Esophagus muscularis mucosa (tissue), 4 donors: ENCODE results near the gene ARID1B. TPM values are rescaled to one million over a fixed set of nuclear protein-coding genes. Genes with fewer than 3 reads are reported as not detected.

ENCODE experiments used
- DNase-seq: peaks from one replicate; pipeline ENCODE4 v3.0.0-alpha.2; 2017; ENCODE audit errors: extremely low spot score
- H3K27ac ChIP-seq, 4 donors: fragments of 200-600 bp; sonication (generic); replicated peaks in 1 of 4; 1 replicate in 3 of 4; 2 replicates in 1 of 4; pipeline ENCODE4 v1.5.1; 2016 to 2019; ENCODE audit warnings: mild to moderate bottlenecking in 1 of 4
- H3K27me3 ChIP-seq, 4 donors: fragments of 200-600 bp; sonication (generic); one replicate each; pipeline versions ENCODE4 v1.5.1 to v1.6.0; 2016 to 2019
- H3K36me3 ChIP-seq, 4 donors: fragments of 200-600 bp; sonication (generic); one replicate each; pipeline ENCODE4 v1.5.1; 2016 to 2019
- H3K4me1 ChIP-seq, 4 donors: fragments of 200-600 bp; sonication (generic); one replicate each; pipeline ENCODE4 v1.5.1; 2016 to 2019
- H3K4me3 ChIP-seq, 4 donors: fragments of 200-600 bp; sonication (generic); 1 replicate in 2 of 4; 2 replicates in 2 of 4; pipeline ENCODE4 v1.5.1; 2016 to 2019; ENCODE audit warnings: mild to moderate bottlenecking in 4 of 4, moderate library complexity in 1 of 4
- H3K9me3 ChIP-seq, 4 donors: fragments of 200-600 bp; sonication (generic); 1 replicate in 3 of 4; 2 replicates in 1 of 4; pipeline ENCODE4 v1.5.1; 2016 to 2019
- CTCF ChIP-seq, 3 experiments: fragments of 200-600 bp in 2 of 3; fragments of 450-650 bp in 1 of 3; sonication (generic) in 2 of 3; IDR thresholded peaks; one replicate each; pipeline ENCODE4 v1.5.1; 2017 to 2019; ENCODE audit warnings: antibody characterized with exemption in 3 of 3, mild to moderate bottlenecking in 2 of 3, moderate library complexity in 1 of 3
- EP300 ChIP-seq: sonication (generic); formaldehyde crosslinking; IDR thresholded peaks from one replicate; pipeline ENCODE4 v1.6.1; 2017; ENCODE audit warnings: antibody characterized with exemption
- POLR2A ChIP-seq: fragments of 450-650 bp; IDR thresholded peaks from one replicate; pipeline ENCODE4 v1.6.1; 2017; ENCODE audit warnings: antibody characterized with exemption, moderate library complexity, mild to moderate bottlenecking, low read depth
- POLR2AphosphoS5 ChIP-seq, 2 donors: sonication (generic); formaldehyde crosslinking; IDR thresholded peaks; one replicate each; pipeline ENCODE4 v1.6.1; 2017; ENCODE audit warnings: antibody characterized with exemption in 2 of 2
- WGBS: methylation state at CpG from one replicate; pipeline ENCODE4 v1.1.5; 2018; 5-methylcytosine and 5-hydroxymethylcytosine counted together
- intact Hi-C: fragments of 100-400 bp; cut with DNase I; formaldehyde crosslinking; loops from one replicate; pipeline ENCODE4 v1.15.1; 2023
- total RNA-seq, 4 donors: library from RNA; depleted of rRNA; stranded (reverse); fragments of >200 nt; gene quantifications; one replicate each; pipeline versions ENCODE4 v1.1.0 to v1.2.1, GENCODE V29; 2016

Gene ARID1B
- total RNA-seq, 4 donors from 2014 or later: 55.0 to 87.2 (median 72.7) TPM

- WGBS: 91% methylated on average over 7 of the region's 7 CpGs
Measured at GRCh38 chr6:157253699-157254098, 476.5 kb downstream of the ARID1B start.

GRCh38 chr6:157254538-157254937 lies 477.4 kb downstream of the ARID1B start:
- 88% methylated on average over 3 of the region's 3 CpGs for WGBS
- Histone ChIP-seq H3K4me3 (no peak overlapping the region), H3K9me3 (no peaks in the 10 kb centered on the region), H3K4me1 (peaks cover 0 to 5% (median 2%) of the 10 kb centered on the region in 4 donors), H3K27ac (no peak overlapping the region), H3K36me3 (no peaks in the 10 kb centered on the region), H3K27me3 (no peaks in the 10 kb centered on the region)
- no peak for TF ChIP-seq EP300
- TF ChIP-seq CTCF (IDR thresholded peaks at IDR 0.05): no peak
- TF ChIP-seq POLR2AphosphoS5 (IDR thresholded peaks at IDR 0.05): no peak
- TF ChIP-seq POLR2A: no peak
- intact Hi-C loops: no loop called here
- DNase-seq: no peak

More at GRCh38 chr6:157253699-157254098, 476.5 kb downstream of the ARID1B start:
- Histone ChIP-seq H3K36me3 (no peaks in the 10 kb centered on the region), H3K9me3 (no peaks in the 10 kb centered on the region), H3K27ac (no peak overlapping the region), H3K4me3 (no peak overlapping the region), H3K27me3 (no peaks in the 10 kb centered on the region), H3K4me1 (peaks cover 0 to 7% (median 2%) of the 10 kb centered on the region in 4 donors)
- DNase-seq: no peak
- intact Hi-C loops: no loop called here
- TF ChIP-seq POLR2A: no peak
- TF ChIP-seq EP300: no peak
- TF ChIP-seq POLR2AphosphoS5 (IDR thresholded peaks at IDR 0.05): no peak
- no peak for TF ChIP-seq CTCF (IDR thresholded peaks at IDR 0.05)

GRCh38 chr6:157255079-157255478 lies 477.9 kb downstream of the ARID1B start:
- H3K9me3 ChIP-seq: no peaks in the 10 kb centered on the region
- H3K27me3 ChIP-seq: no peaks in the 10 kb centered on the region
- H3K4me1 ChIP-seq: peaks cover 0 to 4% (median 0%) of the 10 kb centered on the region in 4 donors
- no peak overlapping the region for H3K27ac ChIP-seq
- DNase-seq: no peak
- H3K4me3 ChIP-seq: no peak overlapping the region
- WGBS: 94% methylated on average over 2 of the region's 3 CpGs
- H3K36me3 ChIP-seq: no peaks in the 10 kb centered on the region
- TF ChIP-seq POLR2AphosphoS5 (IDR thresholded peaks at IDR 0.05) (no peak), EP300 (no peak), CTCF (IDR thresholded peaks at IDR 0.05) (no peak), POLR2A (no peak)
- intact Hi-C loops: no loop called here

GRCh38 chr6:157258878-157259277 lies 481.7 kb downstream of the ARID1B start:
- Histone ChIP-seq H3K27ac (no peak overlapping the region), H3K4me3 (no peak overlapping the region), H3K27me3 (no peaks in the 10 kb centered on the region), H3K4me1 (peaks cover 0 to 5% (median 2%) of the 10 kb centered on the region in 4 donors), H3K9me3 (no peaks in the 10 kb centered on the region), H3K36me3 (no peaks in the 10 kb centered on the region)
- TF ChIP-seq EP300: no peak
- TF ChIP-seq POLR2AphosphoS5 (IDR thresholded peaks at IDR 0.05): no peak
- no peak for TF ChIP-seq CTCF (IDR thresholded peaks at IDR 0.05)
- TF ChIP-seq POLR2A: no peak
- no peak for DNase-seq
- 96% methylated on average over 11 of the region's 11 CpGs for WGBS
- intact Hi-C loops: no loop called here

DNA sequence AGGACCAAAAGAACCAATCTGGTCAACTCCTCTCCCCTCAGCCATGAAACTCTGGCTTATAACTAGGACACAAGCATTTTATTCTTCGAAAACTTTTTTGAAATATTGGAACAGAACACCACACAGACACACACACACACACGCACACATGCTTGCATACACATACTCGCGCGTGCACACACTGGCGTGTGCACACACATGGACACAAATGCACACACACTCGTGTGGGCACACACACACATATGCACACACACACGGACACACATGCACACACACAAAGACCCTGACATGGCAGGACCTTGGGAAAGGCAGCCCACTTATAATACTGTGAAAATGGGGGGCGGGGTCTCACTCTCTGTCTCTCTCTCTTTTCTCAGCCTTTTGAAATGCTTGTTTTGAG lies 482.3 kb downstream of the ARID1B start:
- 93% methylated on average over 9 of the region's 9 CpGs for WGBS
- Histone ChIP-seq H3K9me3 (no peaks in the 10 kb centered on the region), H3K27me3 (no peaks in the 10 kb centered on the region), H3K4me3 (no peak overlapping the region), H3K36me3 (no peaks in the 10 kb centered on the region), H3K27ac (no peak overlapping the region), H3K4me1 (peaks cover 0 to 5% (median 2%) of the 10 kb centered on the region in 4 donors)
- TF ChIP-seq POLR2A: no peak
- TF ChIP-seq POLR2AphosphoS5 (IDR thresholded peaks at IDR 0.05): no peak
- TF ChIP-seq EP300: no peak
- TF ChIP-seq CTCF (IDR thresholded peaks at IDR 0.05): no peak
- no peak for DNase-seq
- intact Hi-C loops: no loop called here
